Ovary (tissue), 9 donors: ENCODE data around the gene IFT57. TPM values are rescaled to one million over a fixed set of nuclear protein-coding genes. Genes with fewer than 3 reads are reported as not detected.

Experiments used
- DNase-seq, 5 donors: peaks; one replicate each; pipeline ENCODE4 v3.0.0-alpha.2; 2019 to 2020
- H3K27ac ChIP-seq, 2 donors: fragments of 200-600 bp; one replicate each; pipeline versions ENCODE4 v1.5.1 to v1.8.0; 2019 to 2022
- H3K27me3 ChIP-seq: fragments of 200-600 bp; one replicate; pipeline ENCODE4 v1.8.0; 2022
- H3K36me3 ChIP-seq: fragments of 200-600 bp; sonication (generic); one replicate; pipeline ENCODE4 v1.5.1; 2019
- H3K4me1 ChIP-seq: one replicate; pipeline ENCODE4 v1.8.1; 2013; ENCODE audit warnings: mild to moderate bottlenecking, moderate library complexity; ENCODE audit not compliant: insufficient read depth
- H3K4me3 ChIP-seq: fragments of 200-600 bp; sonication (generic); one replicate; pipeline ENCODE4 v1.5.1; 2017
- H3K9me3 ChIP-seq, 2 donors: fragments of 200-600 bp in 1 of 2; sonication (generic) in 1 of 2; one replicate each; pipeline versions ENCODE4 v1.5.1 to v1.8.1; 2013 to 2019; ENCODE audit warnings: mild to moderate bottlenecking in 1 of 2, moderate library complexity in 1 of 2
- CTCF ChIP-seq, 3 donors: fragments of 450-650 bp in 2 of 3; fragments of 200-600 bp in 1 of 3; IDR thresholded peaks; one replicate each; pipeline versions ENCODE4 v1.5.1 to v1.8.0; 2016 to 2022; ENCODE audit warnings: antibody characterized with exemption in 3 of 3, mild to moderate bottlenecking in 1 of 3
- EP300 ChIP-seq: sonication (generic); formaldehyde crosslinking; IDR thresholded peaks from one replicate; pipeline ENCODE4 v1.6.1; 2017; ENCODE audit warnings: antibody characterized with exemption
- POLR2A ChIP-seq: fragments of 450-650 bp; IDR thresholded peaks from one replicate; pipeline ENCODE4 v1.6.1; 2017; ENCODE audit warnings: antibody characterized with exemption, mild to moderate bottlenecking, moderate library complexity
- WGBS, 3 donors: extraction: QIAGEN DNeasy Blood & Tissue Kit in 1 of 3; methylation state at CpG; one replicate each; pipeline versions ENCODE4 v1.1.5 to v1.1.7; 2013 to 2017; 5-methylcytosine and 5-hydroxymethylcytosine counted together
- intact Hi-C, 4 donors: fragments of 100-400 bp; cut with DNase I; formaldehyde crosslinking; loops; one replicate each; pipeline versions ENCODE4 v1.11.0 to v1.15.1; 2022 to 2023
- polyA plus RNA-seq, 2 donors: library from polyadenylated mRNA; stranded (reverse); fragments of 200-250 nt in 1 of 2; fragments of 350-450 nt in 1 of 2; fragmentation: Illumina TruSeq in 1 of 2; extraction: RNeasy Lipid Tissue Mini Kit (QIAGEN cat#74804) in 1 of 2; gene quantifications; one replicate each; pipeline ENCODE4 v1.2.3, GENCODE V29; 2013 to 2014
- total RNA-seq, 7 donors: library from RNA; depleted of rRNA in 2 of 7; stranded (reverse); fragments of >200 nt in 2 of 7; fragmentation: NEBNext Ultra II Directional in 3 of 7; extraction: Animal tissue kit (Norgen Biotek cat#: 25700) in 3 of 7; gene quantifications; one replicate each; pipeline versions ENCODE4 v1.1.0 to v1.2.4, GENCODE V29; 2016 to 2023
- donor health status: DM: no; HTN: no; CAD: no; lungs with moderate emphysema.
- donor health status: DM: no; HTN: no; CAD: no.
- donor health status: Bipolar disorder and iron deficiency.
- donor health status: DM: yes; HTN: yes; CAD: no.
- donor health status: DM: no; HTN: no; CAD: no.
- donor health status: DM: yes; HTN: yes; CAD: no.

The IFT57 gene
- total and polyA plus RNA-seq, 9 donors = 31.0 to 155 (median 50.0) TPM

GRCh38 chr3:108215871-108216270, 6.4 kb downstream of the IFT57 start:
- 29 to 72% (median 44%) methylated on average over 1 of the region's 1 CpG for WGBS, 3 donors
- H3K36me3 ChIP-seq = no peaks in the 10 kb centered on the region
- H3K4me1 ChIP-seq = peaks cover 4% of the 10 kb centered on the region
- intact Hi-C loops = no loop called here
- H3K4me3 ChIP-seq = no peak overlapping the region
- H3K27ac ChIP-seq = no peak overlapping the region
- DNase-seq = no peak
- H3K27me3 ChIP-seq = no peaks in the 10 kb centered on the region
- H3K9me3 ChIP-seq = no peaks in the 10 kb centered on the region
- TF ChIP-seq CTCF (IDR thresholded peaks at IDR 0.05) (no peak), POLR2A (no peak)

- Histone ChIP-seq H3K27me3 (no peaks in the 10 kb centered on the region), H3K4me1 (no peaks in the 10 kb centered on the region), H3K9me3 (no peaks in the 10 kb centered on the region), H3K36me3 (no peaks in the 10 kb centered on the region), H3K4me3 (no peak overlapping the region), H3K27ac (no peak overlapping the region)
- intact Hi-C loops = no loop called here
- no peak for DNase-seq
- TF ChIP-seq POLR2A (no peak), CTCF (IDR thresholded peaks at IDR 0.05) (no peak), EP300 (no peak)
- 96 to 98% (median 97%) methylated on average over 3 of the region's 3 CpGs for WGBS, 3 donors
Observed at GRCh38 chr3:108209579-108209978, 12.6 kb downstream of the IFT57 start.

DNA sequence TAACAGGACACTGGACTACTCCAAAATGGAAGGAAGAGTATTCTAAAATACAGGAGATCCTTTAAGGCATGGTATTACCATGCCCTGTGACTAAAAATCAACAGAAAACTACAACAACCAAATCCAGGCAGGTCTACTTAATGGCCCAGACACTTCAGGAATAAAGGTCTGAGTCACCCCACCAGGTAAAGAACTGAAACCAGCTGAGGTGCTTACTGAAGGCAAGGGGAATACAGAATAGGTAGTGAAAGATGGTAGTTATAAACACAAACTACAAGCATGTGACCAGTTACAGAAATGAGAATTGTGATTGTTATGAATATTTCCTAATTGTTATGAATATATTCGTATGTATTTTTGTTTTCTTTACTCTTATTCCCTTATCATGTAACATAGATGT, 13.4 kb downstream of the IFT57 start:
- Histone ChIP-seq H3K36me3 (no peaks in the 10 kb centered on the region), H3K27ac (no peak overlapping the region), H3K9me3 (no peaks in the 10 kb centered on the region), H3K27me3 (no peaks in the 10 kb centered on the region), H3K4me1 (no peaks in the 10 kb centered on the region), H3K4me3 (no peak overlapping the region)
- no peak for DNase-seq
- 51 to 66% (median 66%) methylated on average over 1 of the region's 1 CpG for WGBS, 3 donors
- TF ChIP-seq POLR2A (no peak), CTCF (IDR thresholded peaks at IDR 0.05) (no peak), EP300 (no peak)
- intact Hi-C loops = no loop called here

DNA sequence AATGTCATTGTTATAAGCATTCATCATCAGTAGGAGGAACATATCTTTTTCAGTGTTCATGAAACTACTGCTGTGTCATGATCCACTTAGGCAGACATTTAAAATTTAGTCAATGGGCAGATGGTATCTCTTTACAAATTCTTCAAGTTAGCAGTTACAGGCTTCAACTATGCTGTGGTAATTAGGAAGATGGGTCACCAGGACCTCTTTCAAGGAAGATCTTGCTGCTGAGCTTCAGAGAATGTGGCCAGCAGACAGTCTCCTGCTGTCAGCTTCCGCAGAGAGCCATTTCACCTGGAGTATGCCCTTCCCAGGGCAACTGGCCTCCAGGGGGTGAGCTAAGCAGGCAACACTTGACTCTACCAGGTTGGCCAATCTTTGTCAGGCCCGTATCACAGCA, 19.4 kb downstream of the IFT57 start:
- intact Hi-C loops = no loop called here
- Histone ChIP-seq H3K4me3 (no peak overlapping the region), H3K27me3 (no peaks in the 10 kb centered on the region), H3K9me3 (no peaks in the 10 kb centered on the region), H3K4me1 (no peaks in the 10 kb centered on the region), H3K36me3 (no peaks in the 10 kb centered on the region), H3K27ac (no peak overlapping the region)
- WGBS, 3 donors = 94 to 96% (median 96%) methylated on average over 2 of the region's 2 CpGs
- DNase-seq = no peak
- no peak for TF ChIP-seq POLR2A
- TF ChIP-seq CTCF (IDR thresholded peaks at IDR 0.05) = no peak
- no peak for TF ChIP-seq EP300

- Histone ChIP-seq H3K36me3 (no peaks in the 10 kb centered on the region), H3K4me3 (no peak overlapping the region), H3K4me1 (no peaks in the 10 kb centered on the region), H3K27ac (no peak overlapping the region), H3K27me3 (no peaks in the 10 kb centered on the region), H3K9me3 (no peaks in the 10 kb centered on the region)
- TF ChIP-seq POLR2A (no peak), CTCF (IDR thresholded peaks at IDR 0.05) (no peak), EP300 (no peak)
- DNase-seq = no peak
- 86 to 89% (median 88%) methylated on average over 4 of the region's 4 CpGs for WGBS, 3 donors
- intact Hi-C loops = no loop called here
Observed at GRCh38 chr3:108202080-108202479, 20.1 kb downstream of the IFT57 start.
